ENCODE measurements around the gene HOXD13.

DNA sequence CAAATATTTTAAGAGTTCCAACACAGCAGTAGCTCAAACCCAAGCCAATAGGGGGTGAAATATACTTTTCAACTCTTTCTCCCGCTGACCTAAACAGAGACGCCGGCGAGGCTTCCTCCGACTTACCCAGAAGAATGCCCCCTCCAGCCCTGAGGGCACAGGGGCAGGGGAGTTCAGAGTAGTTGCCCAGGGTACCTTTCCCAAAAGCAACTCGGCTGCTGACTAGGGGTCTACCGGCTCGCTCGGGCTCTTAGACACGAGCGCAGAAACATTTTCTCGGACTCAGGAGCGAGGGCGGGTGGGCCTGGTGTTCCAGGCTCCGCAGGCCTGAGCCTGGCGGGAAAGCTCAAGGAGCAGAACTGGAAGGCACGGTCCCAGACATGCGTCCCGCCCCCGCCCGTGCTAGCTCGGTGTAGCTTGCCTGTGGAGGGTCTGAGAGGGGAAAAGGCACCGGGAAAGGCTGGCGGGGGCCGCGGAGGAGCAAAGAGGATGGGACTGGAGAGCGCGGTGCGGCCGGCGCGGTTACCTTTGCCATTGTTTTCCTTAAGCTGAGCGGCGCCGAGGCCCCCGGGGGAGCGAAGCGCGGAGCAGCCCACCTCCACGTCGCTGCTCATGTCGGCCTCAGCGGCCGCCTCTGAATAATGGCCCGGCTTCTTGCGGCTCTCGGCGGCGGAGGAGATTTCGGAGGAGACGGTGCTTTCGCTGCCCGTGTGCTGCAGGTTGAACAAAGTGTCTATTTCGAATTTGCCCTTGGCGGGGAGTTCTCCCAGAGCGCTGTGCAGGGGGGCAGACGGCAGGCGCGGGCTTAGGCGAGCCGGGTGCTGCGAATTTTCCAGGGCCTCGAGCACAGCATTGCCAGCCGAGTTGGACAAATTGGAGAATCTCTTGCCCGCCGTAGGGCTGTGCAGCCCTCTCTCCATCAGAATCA is 9.4 kb upstream of the HOXD13 start:
- TF ChIP-seq POLR2A (IDR thresholded peaks at IDR 0.05), result no peak
- TF ChIP-seq CTCF (IDR thresholded peaks at IDR 0.05 in 4 of 5, conservative IDR thresholded peaks at IDR 0.05 in 1 of 5), result no peak

Measured in gastrocnemius medialis (tissue), 4 donors.